Ascending aorta (tissue), 1 donor: ENCODE measurements around the gene OPN1MW. TPM values are rescaled to one million over a fixed set of nuclear protein-coding genes. Genes with fewer than 3 reads are reported as not detected.

ENCODE experiments used
- total RNA-seq: library from RNA; depleted of rRNA; stranded (reverse); fragments of >200 nt; gene quantifications from one replicate; pipeline ENCODE4 v1.1.0, GENCODE V29; 2016

OPN1MW gene
- total RNA-seq, 1 donor from 2014 or later, result not detected

Other genes with a start within 250 kb of the OPN1MW start
- 155 TPM for gene NAA10, start 247.6 kb upstream of the OPN1MW start, total RNA-seq
- 15.5 TPM for gene RENBP, start 238.0 kb upstream of the OPN1MW start, total RNA-seq
- gene HCFC1, start 210.8 kb upstream of the OPN1MW start, total RNA-seq, result 91.4 TPM
- 4.4 TPM for gene TMEM187, start 209.8 kb upstream of the OPN1MW start, total RNA-seq
- gene IRAK1, start 162.7 kb upstream of the OPN1MW start, total RNA-seq, result 105 TPM
- 65.7 TPM for gene MECP2, start 84.9 kb upstream of the OPN1MW start, total RNA-seq
- gene OPN1LW, start 38.4 kb upstream of the OPN1MW start, total RNA-seq, result not detected
- gene OPN1MW2, start 37.2 kb downstream of the OPN1MW start, total RNA-seq, result not detected
- not detected for gene OPN1MW3, start 75.0 kb downstream of the OPN1MW start, total RNA-seq
- not detected for gene TEX28, start 112.5 kb downstream of the OPN1MW start, total RNA-seq
- not detected for gene TKTL1, start 113.2 kb downstream of the OPN1MW start, total RNA-seq
- 6,152 TPM for gene FLNA, start 192.0 kb downstream of the OPN1MW start, total RNA-seq
- 86.3 TPM for gene EMD, start 196.7 kb downstream of the OPN1MW start, total RNA-seq
- gene RPL10, start 215.8 kb downstream of the OPN1MW start, total RNA-seq, result 4,298 TPM
- 52.5 TPM for gene DNASE1L1, start 226.7 kb downstream of the OPN1MW start, total RNA-seq
- 33.4 TPM for gene TAFAZZIN, start 228.9 kb downstream of the OPN1MW start, total RNA-seq
- 52.6 TPM for gene ATP6AP1, start 246.1 kb downstream of the OPN1MW start, total RNA-seq